ENCODE measurements around the gene KRTCAP2. TPM values are rescaled to one million over a fixed set of nuclear protein-coding genes. Genes with fewer than 3 reads are reported as not detected.
A peak's percentile ranks its signal among the peaks of the same experiment; 100 is the strongest.
"Not testable (repeated sequence)": the region's sequence is repeated elsewhere in the genome, so short reads cannot be mapped to it uniquely, and the experiment has no call there.

Gene KRTCAP2
- total RNA-seq, 4 donors from 2014 or later, result 79.8 to 263 (median 162) TPM

GRCh38 chr1:155192346-155193274, 19.5 kb upstream of the KRTCAP2 start:
- peak overlapping the region in 1 of 3 donors; percentile 45 for H3K4me3 ChIP-seq (replicated peaks in 1 of 3)
- intact Hi-C loops (cut with DNase I), result no loop called here
- H3K36me3 ChIP-seq, result no peaks in the 10 kb centered on the region
- peaks cover 9 to 34% of the 10 kb centered on the region in 2 donors for H3K4me1 ChIP-seq
- no peaks in the 10 kb centered on the region for H3K9me3 ChIP-seq
- peak; percentile 57 to 86 for DNase-seq
- TF ChIP-seq CTCF (IDR thresholded peaks at IDR 0.05) (no peak), POLR2A (IDR thresholded peaks at IDR 0.05) (no peak)
- 22 to 24% methylated on average over 8 to 10 of the region's 20 CpGs for WGBS, 2 donors
- peak overlapping the region; percentile 84 to 96 (median 85) for H3K27ac ChIP-seq
- no peaks in the 10 kb centered on the region for H3K27me3 ChIP-seq

GRCh38 chr1:155191904-155192303, 18.8 kb upstream of the KRTCAP2 start:
- H3K4me3 ChIP-seq (replicated peaks in 1 of 3), result no peak overlapping the region
- TF ChIP-seq CTCF (IDR thresholded peaks at IDR 0.05), result no peak
- no peak for TF ChIP-seq POLR2A (IDR thresholded peaks at IDR 0.05)
- H3K27me3 ChIP-seq, result no peaks in the 10 kb centered on the region
- H3K27ac ChIP-seq, result peak overlapping the region in 1 of 3 donors; percentile 96
- 88 to 100% methylated on average over 5 to 10 of the region's 17 CpGs for WGBS, 2 donors
- intact Hi-C loops (cut with DNase I), result no loop called here
- DNase-seq, result no peak
- no peaks in the 10 kb centered on the region for H3K9me3 ChIP-seq
- peaks cover 9 to 34% of the 10 kb centered on the region in 2 donors for H3K4me1 ChIP-seq
- H3K36me3 ChIP-seq, result no peaks in the 10 kb centered on the region

- H3K27ac ChIP-seq; H3K27me3 ChIP-seq; H3K4me3 ChIP-seq (replicated peaks in 1 of 3); H3K9me3 ChIP-seq; intact Hi-C loops (cut with DNase I); DNase-seq; H3K36me3 ChIP-seq: not testable (repeated sequence)
- peaks cover 9 to 30% of the 10 kb centered on the region in 2 donors for H3K4me1 ChIP-seq
- 95% methylated on average over 18 of the region's 45 CpGs; no CpG with 5 or more reads in 1 of the 2 donors for WGBS, 2 donors
Observed at GRCh38 chr1:155189926-155190325, 16.8 kb upstream of the KRTCAP2 start.

- intact Hi-C loops (cut with DNase I), result no loop called here
- no peak for TF ChIP-seq CTCF (IDR thresholded peaks at IDR 0.05)
- no peak for TF ChIP-seq POLR2A (IDR thresholded peaks at IDR 0.05)
- H3K27me3 ChIP-seq, result no peaks in the 10 kb centered on the region
- H3K4me1 ChIP-seq, result peaks cover 0 to 19% of the 10 kb centered on the region in 2 donors
- no peaks in the 10 kb centered on the region for H3K9me3 ChIP-seq
- H3K36me3 ChIP-seq, result no peaks in the 10 kb centered on the region
- no peak overlapping the region for H3K4me3 ChIP-seq (replicated peaks in 1 of 3)
- no peak overlapping the region for H3K27ac ChIP-seq
- 71 to 88% methylated on average over 2 to 3 of the region's 14 CpGs for WGBS, 2 donors
- DNase-seq, result no peak
Observed at GRCh38 chr1:155188268-155188667, 15.2 kb upstream of the KRTCAP2 start.

- H3K27ac ChIP-seq, result no peak overlapping the region
- WGBS, 2 donors, result 75 to 82% methylated on average over 13 to 16 of the region's 16 CpGs
- no peak for DNase-seq
Observed at GRCh38 chr1:155187456-155187891, 14.4 kb upstream of the KRTCAP2 start.

More at GRCh38 chr1:155187456-155187891, 14.4 kb upstream of the KRTCAP2 start:
- TF ChIP-seq CTCF (IDR thresholded peaks at IDR 0.05), result no peak
- Histone ChIP-seq H3K36me3 (no peaks in the 10 kb centered on the region), H3K27me3 (no peaks in the 10 kb centered on the region), H3K9me3 (no peaks in the 10 kb centered on the region), H3K4me1 (peaks cover 0 to 11% of the 10 kb centered on the region in 2 donors), H3K4me3 (replicated peaks in 1 of 3) (no peak overlapping the region)
- intact Hi-C loops (cut with DNase I), result no loop called here

All from thyroid gland (tissue), 4 donors.